GM12875 (cell line): ENCODE data around the gene NGF.

Source experiments
- H3K4me3 ChIP-seq: one replicate; pipeline ENCODE4 v1.5.1; 2011; ENCODE audit warnings: low read depth, low read length, control low read depth
- TF ChIP-seq, protein P1 (sequence below): IDR thresholded peaks from 2 replicates; pipeline ENCODE4 v1.5.1; 2011; ENCODE audit warnings: low read depth, mild to moderate bottlenecking, control low read depth, inconsistent platforms, low read length, moderate library complexity, borderline replicate concordance; ENCODE audit not compliant: insufficient read depth

The NGF gene

DNA sequence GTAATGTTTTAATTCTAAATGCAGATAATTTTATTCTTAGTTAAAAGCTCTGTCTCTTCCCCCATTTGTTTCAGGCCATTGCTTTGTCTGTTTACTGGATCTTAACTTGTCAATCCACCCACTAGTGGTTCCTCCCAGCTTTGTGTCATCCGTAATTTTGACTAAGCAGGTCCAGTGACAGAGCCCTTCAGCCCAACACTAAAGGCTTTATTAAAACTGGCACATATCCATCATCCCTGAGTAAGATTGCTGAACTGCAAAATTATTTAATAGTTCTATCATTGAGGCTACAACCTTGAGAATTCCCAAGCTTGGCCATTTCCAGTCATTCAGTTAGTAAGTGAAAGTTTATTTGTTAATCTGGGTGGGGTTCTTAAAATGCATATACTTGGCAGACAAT is 96.7 kb downstream of the NGF start:
- TF ChIP-seq, protein P1, sequence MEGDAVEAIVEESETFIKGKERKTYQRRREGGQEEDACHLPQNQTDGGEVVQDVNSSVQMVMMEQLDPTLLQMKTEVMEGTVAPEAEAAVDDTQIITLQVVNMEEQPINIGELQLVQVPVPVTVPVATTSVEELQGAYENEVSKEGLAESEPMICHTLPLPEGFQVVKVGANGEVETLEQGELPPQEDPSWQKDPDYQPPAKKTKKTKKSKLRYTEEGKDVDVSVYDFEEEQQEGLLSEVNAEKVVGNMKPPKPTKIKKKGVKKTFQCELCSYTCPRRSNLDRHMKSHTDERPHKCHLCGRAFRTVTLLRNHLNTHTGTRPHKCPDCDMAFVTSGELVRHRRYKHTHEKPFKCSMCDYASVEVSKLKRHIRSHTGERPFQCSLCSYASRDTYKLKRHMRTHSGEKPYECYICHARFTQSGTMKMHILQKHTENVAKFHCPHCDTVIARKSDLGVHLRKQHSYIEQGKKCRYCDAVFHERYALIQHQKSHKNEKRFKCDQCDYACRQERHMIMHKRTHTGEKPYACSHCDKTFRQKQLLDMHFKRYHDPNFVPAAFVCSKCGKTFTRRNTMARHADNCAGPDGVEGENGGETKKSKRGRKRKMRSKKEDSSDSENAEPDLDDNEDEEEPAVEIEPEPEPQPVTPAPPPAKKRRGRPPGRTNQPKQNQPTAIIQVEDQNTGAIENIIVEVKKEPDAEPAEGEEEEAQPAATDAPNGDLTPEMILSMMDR, result no peak
- no peak overlapping the region for H3K4me3 ChIP-seq

DNA sequence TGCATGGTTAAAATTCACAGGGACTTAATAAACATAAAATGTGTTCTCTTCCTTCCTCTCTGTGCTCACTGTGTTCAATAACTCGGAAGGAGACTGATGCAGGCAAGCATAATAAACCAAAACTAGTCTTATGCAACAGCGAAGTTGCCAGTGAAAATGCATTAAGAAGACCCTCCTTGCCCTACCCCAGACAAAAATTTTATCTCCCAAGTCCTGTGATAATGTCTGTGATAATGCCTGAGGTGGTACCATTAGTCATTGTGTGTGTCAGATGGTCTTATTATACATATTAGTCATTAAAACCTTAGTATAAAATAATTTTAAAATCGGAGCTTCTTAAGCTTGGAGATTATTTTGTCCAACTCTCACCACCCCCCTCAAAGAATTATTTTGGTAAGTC is 97.8 kb downstream of the NGF start:
- TF ChIP-seq, protein P1, result no peak
- no peak overlapping the region for H3K4me3 ChIP-seq

DNA sequence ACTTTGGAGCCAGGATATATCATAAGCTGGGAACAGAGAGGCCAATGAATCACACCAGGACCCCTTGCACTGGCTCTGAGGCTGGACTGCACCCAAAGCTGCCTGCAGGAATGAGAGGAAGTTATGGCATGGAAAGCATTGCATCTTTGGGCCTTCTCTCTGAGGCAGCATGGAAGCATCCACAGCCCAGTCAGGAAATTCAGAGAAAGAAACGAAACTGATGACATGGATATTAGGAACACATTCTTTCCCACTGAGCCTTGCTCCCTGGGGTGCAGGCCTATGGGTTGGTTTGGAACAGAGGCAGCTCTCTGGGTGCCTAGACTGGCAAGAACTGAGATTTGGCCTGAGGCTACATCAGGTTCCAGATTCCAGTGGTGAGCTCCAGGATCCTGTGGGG is 98.6 kb downstream of the NGF start:
- TF ChIP-seq, protein P1, result no peak
- H3K4me3 ChIP-seq, result no peak overlapping the region

DNA sequence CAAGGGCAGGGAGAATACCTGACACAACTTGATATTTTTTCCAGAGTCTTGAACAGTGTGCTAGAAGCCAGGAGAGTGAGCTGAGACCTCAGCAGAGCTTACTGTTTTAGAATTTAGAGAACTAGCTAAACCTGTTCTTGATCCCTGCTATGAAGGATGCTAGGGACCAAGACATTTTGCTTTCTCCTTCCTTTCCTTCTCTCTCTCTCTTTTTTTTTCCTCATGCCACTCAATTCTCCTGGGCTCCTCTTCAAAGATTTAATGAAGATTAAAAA is 99.0 kb downstream of the NGF start:
- H3K4me3 ChIP-seq, result no peak overlapping the region
- TF ChIP-seq, protein P1, result no peak

DNA sequence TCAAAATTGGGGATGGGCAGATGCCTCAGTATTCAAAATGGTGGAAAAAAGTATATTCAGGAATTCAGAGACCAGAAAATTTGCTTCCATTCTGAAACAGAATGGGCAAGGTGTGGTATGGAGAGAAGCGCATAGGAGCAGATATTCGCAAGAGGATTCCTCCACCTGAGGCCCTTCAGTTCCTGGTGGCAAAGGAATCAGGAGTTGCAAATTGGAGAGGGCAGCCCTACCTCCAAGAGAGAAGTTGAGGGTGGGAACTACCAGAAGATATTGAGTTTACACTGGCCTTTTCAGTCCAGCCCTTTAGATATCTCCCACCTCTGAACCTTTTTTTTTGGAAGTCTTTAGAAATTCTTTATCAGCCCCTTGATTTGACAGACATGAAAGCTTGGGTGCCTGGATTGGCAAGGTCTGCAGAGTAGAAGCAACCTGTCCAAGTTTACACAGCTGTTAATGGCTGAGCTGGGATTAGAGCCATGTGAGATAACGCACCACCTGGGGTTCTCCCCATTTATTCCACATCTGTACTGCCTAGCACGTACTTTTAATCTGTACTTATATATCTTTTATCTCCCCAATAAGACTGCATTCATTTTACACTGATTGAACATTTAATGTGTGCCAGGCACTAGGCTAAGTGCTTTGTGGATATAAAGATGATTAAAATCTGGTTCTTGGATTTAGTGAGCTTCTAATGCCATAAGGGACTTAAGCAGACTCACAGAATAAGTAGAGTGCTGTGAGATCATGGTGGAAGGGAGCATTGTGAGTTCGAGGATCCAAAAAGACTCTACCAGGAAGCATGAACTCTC is 99.5 kb downstream of the NGF start:
- H3K4me3 ChIP-seq, result no peak overlapping the region
- TF ChIP-seq, protein P1, result no peak

DNA sequence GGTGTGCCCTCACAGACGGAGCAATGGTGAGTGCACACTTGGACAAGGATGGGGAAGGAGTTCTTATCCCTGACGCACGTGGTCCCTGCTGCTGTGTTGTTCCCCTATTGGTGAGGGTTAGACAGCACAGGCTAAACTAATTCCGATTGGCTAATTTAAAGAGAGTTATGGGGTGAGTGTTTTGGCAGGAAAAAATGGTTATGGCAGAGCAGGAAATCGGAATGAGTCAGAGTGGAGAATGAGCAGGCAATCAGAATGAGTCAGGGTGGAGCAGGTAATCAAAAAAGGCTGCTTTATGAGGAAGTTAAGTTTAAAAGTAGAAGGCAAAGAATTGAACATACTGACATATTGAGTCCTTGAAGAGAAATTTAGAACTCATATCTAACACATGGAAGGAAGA is 100.5 kb downstream of the NGF start:
- H3K4me3 ChIP-seq, result no peak overlapping the region
- TF ChIP-seq, protein P1, result no peak

DNA sequence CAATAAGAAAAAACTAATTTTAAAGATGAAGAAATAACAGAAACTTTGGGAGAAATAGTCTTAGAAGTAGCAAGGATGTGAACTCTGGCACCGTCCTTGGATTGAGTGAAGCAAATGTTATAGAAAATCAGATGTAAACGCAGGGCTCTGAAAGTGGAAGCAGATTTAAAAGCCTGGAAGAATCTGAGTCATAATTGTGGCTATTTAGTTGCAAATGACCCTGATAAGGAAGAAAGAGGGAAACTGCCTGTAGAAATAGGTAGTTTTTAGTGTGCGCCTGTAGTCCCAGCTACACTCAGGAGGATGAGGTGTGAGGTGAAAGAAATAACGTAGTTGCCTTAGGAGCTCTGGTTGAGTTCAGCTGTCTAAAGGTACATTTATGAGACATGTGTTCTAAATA is 101.0 kb downstream of the NGF start:
- TF ChIP-seq, protein P1, result no peak
- H3K4me3 ChIP-seq, result no peak overlapping the region
